OCI-LY1 (cell line): ENCODE results near the gene GKN1.

Experiments used
- H2AFZ ChIP-seq: fragments of 200-600 bp; sonication (generic), shearing (Covaris generic); 2 replicates; pipeline ENCODE4 v1.6.0; 2014; ENCODE audit warnings: antibody characterized with exemption, mild to moderate bottlenecking, low read length
- H3F3A ChIP-seq: fragments of 200-600 bp; sonication (generic), shearing (Covaris generic); 2 replicates; pipeline ENCODE4 v1.6.0; 2014; ENCODE audit warnings: mild to moderate bottlenecking, antibody characterized with exemption, low read length, moderate library complexity; ENCODE audit not compliant: insufficient read depth
- H3K27ac ChIP-seq: fragments of 200-600 bp; sonication (generic); 2 replicates; pipeline ENCODE4 v1.5.1; 2014; ENCODE audit warnings: low read length, mixed run types, mild to moderate bottlenecking, low read depth; ENCODE audit not compliant: poor library complexity, severe bottlenecking
- H3K27me3 ChIP-seq: fragments of 200-600 bp; sonication (generic); 2 replicates; pipeline ENCODE4 v1.6.0; 2014; ENCODE audit warnings: antibody characterized with exemption, mild to moderate bottlenecking, low read length, moderate library complexity; ENCODE audit not compliant: insufficient read depth
- H3K36me3 ChIP-seq: fragments of 200-600 bp; sonication (generic); 2 replicates; pipeline ENCODE4 v1.6.1; 2014; ENCODE audit warnings: mild to moderate bottlenecking, antibody characterized with exemption, low read length, moderate library complexity, mixed read lengths; ENCODE audit not compliant: insufficient read depth
- H3K4me1 ChIP-seq: fragments of 200-600 bp; sonication (generic); 2 replicates; pipeline ENCODE4 v1.5.1; 2014; ENCODE audit warnings: mild to moderate bottlenecking, low read length, moderate library complexity; ENCODE audit not compliant: insufficient read depth, severe bottlenecking
- H3K4me2 ChIP-seq: fragments of 200-600 bp; sonication (generic), shearing (Covaris generic); 2 replicates; pipeline ENCODE4 v1.6.1; 2014; ENCODE audit warnings: low read length
- H3K4me3 ChIP-seq: fragments of 200-600 bp; sonication (generic); 2 replicates; pipeline ENCODE4 v1.5.1; 2014; ENCODE audit warnings: low read length, low read depth, mild to moderate bottlenecking, mixed read lengths; ENCODE audit not compliant: poor library complexity, severe bottlenecking
- H3K79me2 ChIP-seq: fragments of 200-600 bp; shearing (Covaris generic); 2 replicates; pipeline ENCODE4 v1.6.1; 2016; ENCODE audit warnings: mixed run types, low read length, mixed read lengths; ENCODE audit not compliant: insufficient read depth
- H3K9ac ChIP-seq: fragments of 200-600 bp; sonication (generic), shearing (Covaris generic); 2 replicates; pipeline ENCODE4 v1.6.1; 2014; ENCODE audit warnings: mild to moderate bottlenecking, low read length, mixed read lengths
- H3K9me2 ChIP-seq: fragments of 200-600 bp; sonication (generic), shearing (Covaris generic); 2 replicates; pipeline ENCODE4 v1.6.1; 2014; ENCODE audit warnings: low read depth, mild to moderate bottlenecking, low read length, mixed read lengths
- H3K9me3 ChIP-seq: fragments of 200-600 bp; shearing (Covaris generic); 2 replicates; pipeline ENCODE4 v1.6.1; 2014; ENCODE audit warnings: low read length, mixed read lengths
- H4K20me1 ChIP-seq: fragments of 200-600 bp; sonication (generic), shearing (Covaris generic); 2 replicates; pipeline ENCODE4 v1.6.0; 2016; ENCODE audit warnings: mild to moderate bottlenecking, low read length; ENCODE audit not compliant: insufficient read depth
- EZH2 ChIP-seq: fragments of 200-600 bp; sonication (generic), shearing (Covaris generic); IDR thresholded peaks from 2 replicates; pipeline ENCODE4 v1.8.0; 2017; ENCODE audit warnings: borderline replicate concordance, mixed run types, mild to moderate bottlenecking, antibody characterized with exemption, low read length, moderate library complexity, mixed read lengths
- TF ChIP-seq, protein P1 (sequence below): fragments of 200-600 bp; sonication (generic), shearing (Covaris generic); IDR thresholded peaks from 2 replicates; pipeline ENCODE4 v1.5.1; 2017; ENCODE audit warnings: mild to moderate bottlenecking, antibody characterized with exemption, low read length, moderate library complexity, mixed read lengths

GKN1 gene

DNA sequence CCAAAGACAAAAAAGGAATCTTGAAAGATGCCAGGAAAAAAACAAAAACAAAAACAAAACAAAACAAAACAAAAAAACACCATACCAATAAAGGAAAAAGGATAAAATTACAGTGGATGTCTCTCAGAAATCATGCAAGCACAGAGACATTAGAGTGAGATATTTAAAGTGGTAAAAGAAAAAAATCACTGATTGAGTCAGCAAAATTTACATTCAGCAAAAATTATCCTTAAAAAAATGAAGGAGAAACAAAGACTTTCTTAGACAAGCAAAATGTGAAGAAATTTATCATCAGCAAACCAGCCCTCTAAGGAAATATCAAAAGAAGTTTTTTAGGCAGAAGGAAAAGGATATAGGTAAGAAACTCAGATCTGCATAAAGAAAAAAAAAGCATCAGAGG, 10.2 kb upstream of the GKN1 start:
- no peak overlapping the region for H2AFZ ChIP-seq
- H3K4me3 ChIP-seq, result no peak overlapping the region
- H3K9ac ChIP-seq, result no peak overlapping the region
- no peaks in the 10 kb centered on the region for H3K4me1 ChIP-seq
- no peaks in the 10 kb centered on the region for H3K9me2 ChIP-seq
- H3K36me3 ChIP-seq, result no peaks in the 10 kb centered on the region
- no peaks in the 10 kb centered on the region for H3K9me3 ChIP-seq
- no peaks in the 10 kb centered on the region for H3K79me2 ChIP-seq
- H3K4me2 ChIP-seq, result no peak overlapping the region
- no peaks in the 10 kb centered on the region for H4K20me1 ChIP-seq
- no peaks in the 10 kb centered on the region for H3F3A ChIP-seq
- H3K27me3 ChIP-seq, result no peaks in the 10 kb centered on the region
- no peak overlapping the region for H3K27ac ChIP-seq
- no peak for TF ChIP-seq EZH2
- TF ChIP-seq, protein P1, sequence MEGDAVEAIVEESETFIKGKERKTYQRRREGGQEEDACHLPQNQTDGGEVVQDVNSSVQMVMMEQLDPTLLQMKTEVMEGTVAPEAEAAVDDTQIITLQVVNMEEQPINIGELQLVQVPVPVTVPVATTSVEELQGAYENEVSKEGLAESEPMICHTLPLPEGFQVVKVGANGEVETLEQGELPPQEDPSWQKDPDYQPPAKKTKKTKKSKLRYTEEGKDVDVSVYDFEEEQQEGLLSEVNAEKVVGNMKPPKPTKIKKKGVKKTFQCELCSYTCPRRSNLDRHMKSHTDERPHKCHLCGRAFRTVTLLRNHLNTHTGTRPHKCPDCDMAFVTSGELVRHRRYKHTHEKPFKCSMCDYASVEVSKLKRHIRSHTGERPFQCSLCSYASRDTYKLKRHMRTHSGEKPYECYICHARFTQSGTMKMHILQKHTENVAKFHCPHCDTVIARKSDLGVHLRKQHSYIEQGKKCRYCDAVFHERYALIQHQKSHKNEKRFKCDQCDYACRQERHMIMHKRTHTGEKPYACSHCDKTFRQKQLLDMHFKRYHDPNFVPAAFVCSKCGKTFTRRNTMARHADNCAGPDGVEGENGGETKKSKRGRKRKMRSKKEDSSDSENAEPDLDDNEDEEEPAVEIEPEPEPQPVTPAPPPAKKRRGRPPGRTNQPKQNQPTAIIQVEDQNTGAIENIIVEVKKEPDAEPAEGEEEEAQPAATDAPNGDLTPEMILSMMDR, result no peak

DNA sequence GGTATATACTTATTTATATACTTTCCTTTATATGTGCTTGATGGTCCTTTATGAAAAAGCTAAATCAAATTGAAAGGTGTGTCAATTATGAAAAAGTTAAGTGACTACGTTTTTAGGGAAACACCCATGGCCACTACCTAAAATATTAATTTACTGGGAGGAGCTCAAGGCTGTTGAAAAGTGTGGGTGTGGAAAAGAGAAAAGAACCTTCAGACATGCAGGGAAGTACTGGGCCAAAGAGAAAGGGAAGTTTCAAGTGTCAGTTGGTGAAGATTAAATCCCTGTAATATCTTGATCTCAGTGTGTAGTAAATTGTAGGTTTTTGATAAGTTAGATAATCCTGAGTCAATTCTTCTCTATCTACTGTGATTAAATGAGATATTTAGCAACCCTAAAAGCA, 6.2 kb upstream of the GKN1 start:
- Histone ChIP-seq H3K4me1 (no peaks in the 10 kb centered on the region), H3K9me3 (no peaks in the 10 kb centered on the region), H3F3A (no peaks in the 10 kb centered on the region), H3K4me3 (no peak overlapping the region), H3K27me3 (no peaks in the 10 kb centered on the region), H4K20me1 (no peaks in the 10 kb centered on the region), H3K36me3 (no peaks in the 10 kb centered on the region), H3K9me2 (no peaks in the 10 kb centered on the region), H2AFZ (no peak overlapping the region), H3K9ac (no peak overlapping the region), H3K79me2 (no peaks in the 10 kb centered on the region), H3K27ac (no peak overlapping the region), H3K4me2 (no peak overlapping the region)
- TF ChIP-seq EZH2, result no peak
- TF ChIP-seq, protein P1, result no peak

DNA sequence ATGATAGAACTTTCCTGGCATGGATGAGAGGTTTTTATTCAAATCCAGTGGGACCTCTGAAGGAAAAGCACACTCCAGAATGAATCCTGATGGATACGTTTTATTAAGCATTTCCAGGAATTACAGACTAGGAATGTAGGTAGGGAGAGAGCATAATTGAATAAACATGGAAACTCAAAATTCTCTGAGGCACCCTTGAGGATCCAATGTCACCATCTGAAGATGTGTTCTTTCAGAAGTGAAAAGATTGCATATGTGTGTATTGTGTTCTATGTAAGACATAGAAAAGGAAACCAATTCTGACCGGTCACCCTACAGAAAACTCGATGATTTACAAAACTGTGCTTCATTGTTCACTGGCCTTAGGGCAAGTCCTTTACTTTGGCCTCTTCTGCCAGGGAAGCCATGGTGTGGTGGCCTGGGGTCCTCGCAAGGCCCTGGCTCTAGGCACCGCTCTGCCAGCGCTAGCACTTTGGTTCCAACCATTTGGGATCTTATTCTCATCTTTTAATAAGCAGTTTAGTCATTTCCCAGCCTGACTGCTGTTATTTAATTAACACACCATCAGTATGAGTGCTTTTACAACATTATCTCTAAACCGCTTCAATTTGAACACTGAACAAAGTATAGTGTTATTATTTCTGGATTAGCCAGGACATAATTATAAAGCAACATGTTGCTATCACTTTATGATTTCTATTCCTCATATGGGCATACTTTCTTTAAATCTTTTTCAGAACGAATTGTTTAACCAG, 4.5 kb upstream of the GKN1 start:
- TF ChIP-seq, protein P1, result no peak
- TF ChIP-seq EZH2, result no peak

More for the DNA sequence above, 4.5 kb upstream of the GKN1 start:
- H3K27ac ChIP-seq, result no peak overlapping the region
- no peak overlapping the region for H3K9ac ChIP-seq
- no peaks in the 10 kb centered on the region for H3K27me3 ChIP-seq
- no peak overlapping the region for H3K4me2 ChIP-seq
- H3K4me3 ChIP-seq, result no peak overlapping the region
- H3K9me3 ChIP-seq, result no peaks in the 10 kb centered on the region
- H3K9me2 ChIP-seq, result no peaks in the 10 kb centered on the region
- no peaks in the 10 kb centered on the region for H3K79me2 ChIP-seq
- H3K36me3 ChIP-seq, result no peaks in the 10 kb centered on the region
- H3F3A ChIP-seq, result no peaks in the 10 kb centered on the region
- H3K4me1 ChIP-seq, result no peaks in the 10 kb centered on the region
- H2AFZ ChIP-seq, result no peak overlapping the region
- H4K20me1 ChIP-seq, result no peaks in the 10 kb centered on the region
